ENCODE measurements around the gene DOCK9. TPM values are rescaled to one million over a fixed set of nuclear protein-coding genes. Genes with fewer than 3 reads are reported as not detected.

Gene DOCK9
- total and polyA plus RNA-seq, 2 donors from 2014 or later = 14.0 to 125 TPM

DNA sequence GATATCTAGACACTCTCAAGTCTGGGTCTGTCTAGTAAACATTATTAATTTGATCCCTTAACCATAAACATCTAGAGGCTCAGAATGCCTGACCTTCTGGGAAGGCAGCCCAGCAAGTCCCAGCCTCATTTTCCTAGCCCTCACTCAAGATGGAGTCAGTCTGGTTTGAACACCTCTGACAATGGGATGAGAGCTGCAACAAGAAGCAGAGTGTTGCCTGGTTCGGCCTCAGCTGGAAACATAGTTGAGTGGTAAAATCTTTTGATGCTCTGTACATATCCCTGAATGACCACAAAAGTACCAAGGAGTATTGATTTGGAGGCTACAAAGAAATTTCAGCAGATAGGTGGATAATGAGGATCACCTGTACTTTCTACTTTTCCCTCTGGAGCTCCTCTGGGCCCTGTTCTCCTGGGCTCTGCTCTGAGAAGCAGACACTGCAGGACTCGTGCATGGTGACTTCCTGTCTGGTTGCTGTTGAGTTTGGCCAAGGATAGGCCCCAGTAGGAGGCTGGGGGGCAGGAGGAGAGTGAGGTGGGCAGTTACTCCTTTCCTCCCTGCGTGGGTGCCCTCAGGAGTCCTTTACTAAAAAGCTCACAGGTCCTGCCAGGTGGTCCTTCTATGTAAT, 157.0 kb downstream of the DOCK9 start:
- Histone ChIP-seq H3K4me3 (ENCODE audit: low read length in 3 of 3) (no peak overlapping the region), H3K9me3 (ENCODE audit: control insufficient read depth in 2 of 3, insufficient read depth in 1 of 3, low read length in 3 of 3) (no peaks in the 10 kb centered on the region), H3K4me1 (ENCODE audit: control insufficient read depth in 2 of 3, insufficient read depth in 2 of 3, low read depth in 1 of 3, low read length in 3 of 3) (peaks cover 0 to 28% (median 9%) of the 10 kb centered on the region in 3 donors), H3K27ac (ENCODE audit: low read depth in 2 of 2, low read length in 2 of 2) (peak overlapping the region in 1 of 2 donors; percentile 29), H3K9ac (ENCODE audit: low read length in 3 of 3) (no peak overlapping the region), H3K27me3 (ENCODE audit: control insufficient read depth, insufficient read depth, low read length) (no peaks in the 10 kb centered on the region), H3K36me3 (ENCODE audit: control insufficient read depth in 2 of 3, insufficient read depth in 3 of 3, low read length in 3 of 3) (peaks cover 0 to 11% (median 0%) of the 10 kb centered on the region in 3 donors)
- intact Hi-C loops (cut with DNase I) = no loop called here
- TF ChIP-seq CTCF (IDR thresholded peaks at IDR 0.05; ENCODE audit: borderline replicate concordance, extremely low read depth, insufficient read depth) = no peak
- FAIRE-seq (no peak), DNase-seq (no peak)

DNA sequence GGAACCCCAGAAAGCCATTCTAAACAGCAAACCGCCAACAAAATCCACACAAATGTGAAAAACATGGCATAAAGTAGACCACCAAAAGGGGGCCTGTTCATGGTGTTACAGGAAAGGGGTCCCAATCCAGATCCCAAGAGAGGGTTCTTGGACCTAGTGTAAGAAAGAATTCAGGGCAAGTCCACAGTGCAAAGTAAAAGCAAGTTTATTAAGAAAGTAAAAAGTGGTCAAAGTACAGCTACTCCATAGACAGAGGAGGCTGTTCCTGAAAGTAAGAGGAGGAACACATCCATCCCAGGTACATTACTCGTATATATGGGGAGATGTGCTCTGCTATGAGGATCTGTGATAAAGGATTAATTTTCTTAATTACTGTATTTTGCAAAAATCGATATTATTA, 157.6 kb downstream of the DOCK9 start:
- Histone ChIP-seq H3K9ac (ENCODE audit: low read length in 3 of 3) (no peak overlapping the region), H3K9me3 (ENCODE audit: control insufficient read depth in 2 of 3, insufficient read depth in 1 of 3, low read length in 3 of 3) (no peaks in the 10 kb centered on the region), H3K4me3 (ENCODE audit: low read length in 3 of 3) (no peak overlapping the region), H3K27me3 (ENCODE audit: control insufficient read depth, insufficient read depth, low read length) (no peaks in the 10 kb centered on the region), H3K27ac (ENCODE audit: low read depth in 2 of 2, low read length in 2 of 2) (no peak overlapping the region), H3K4me1 (ENCODE audit: control insufficient read depth in 2 of 3, insufficient read depth in 2 of 3, low read depth in 1 of 3, low read length in 3 of 3) (peaks cover 0 to 28% (median 9%) of the 10 kb centered on the region in 3 donors), H3K36me3 (ENCODE audit: control insufficient read depth in 2 of 3, insufficient read depth in 3 of 3, low read length in 3 of 3) (peaks cover 0 to 11% (median 0%) of the 10 kb centered on the region in 3 donors)
- intact Hi-C loops (cut with DNase I) = no loop called here
- FAIRE-seq (no peak), DNase-seq (no peak)
- TF ChIP-seq CTCF (IDR thresholded peaks at IDR 0.05; ENCODE audit: borderline replicate concordance, extremely low read depth, insufficient read depth) = no peak

GRCh38 chr13:98819382-98820010, 158.4 kb downstream of the DOCK9 start:
- Histone ChIP-seq H3K27me3 (ENCODE audit: control insufficient read depth, insufficient read depth, low read length) (no peaks in the 10 kb centered on the region), H3K36me3 (ENCODE audit: control insufficient read depth in 2 of 3, insufficient read depth in 3 of 3, low read length in 3 of 3) (peaks cover 0 to 11% (median 0%) of the 10 kb centered on the region in 3 donors), H3K4me1 (ENCODE audit: control insufficient read depth in 2 of 3, insufficient read depth in 2 of 3, low read depth in 1 of 3, low read length in 3 of 3) (peaks cover 0 to 28% (median 9%) of the 10 kb centered on the region in 3 donors), H3K27ac (ENCODE audit: low read depth in 2 of 2, low read length in 2 of 2) (peak overlapping the region in 1 of 2 donors; percentile 40), H3K4me3 (ENCODE audit: low read length in 3 of 3) (no peak overlapping the region), H3K9me3 (ENCODE audit: control insufficient read depth in 2 of 3, insufficient read depth in 1 of 3, low read length in 3 of 3) (no peaks in the 10 kb centered on the region), H3K9ac (ENCODE audit: low read length in 3 of 3) (no peak overlapping the region)
- DNase-seq = no peak
- TF ChIP-seq CTCF (IDR thresholded peaks at IDR 0.05; ENCODE audit: borderline replicate concordance, extremely low read depth, insufficient read depth) = no peak
- intact Hi-C loops (cut with DNase I) = no loop called here
- no peak for FAIRE-seq

Measured in kidney (tissue), 14 donors.